ENCODE results near the gene EXOC2. TPM values are rescaled to one million over a fixed set of nuclear protein-coding genes. Genes with fewer than 3 reads are reported as not detected.

The EXOC2 gene
- total RNA-seq, 1 donor from 2014 or later = 28.5 TPM

DNA sequence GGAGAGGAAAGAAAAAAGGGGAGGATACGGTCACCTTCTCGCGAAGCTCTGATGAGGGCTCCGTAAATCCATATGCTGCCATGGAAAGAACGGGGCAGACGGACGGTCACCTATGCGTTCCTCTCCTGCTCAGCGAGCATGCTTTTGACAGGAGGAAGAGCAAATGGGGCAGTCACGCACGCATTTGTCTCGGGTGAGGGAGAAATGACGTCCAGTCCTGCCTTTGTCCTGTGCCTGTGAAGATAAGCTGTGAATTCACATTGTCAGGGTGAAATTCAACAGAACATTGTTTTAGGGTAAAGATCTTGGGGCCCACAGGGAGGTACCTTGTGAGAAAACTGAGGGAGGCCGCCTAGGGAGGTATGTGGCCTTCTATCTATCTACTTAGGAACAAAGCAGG, 217.6 kb downstream of the EXOC2 start:
- intact Hi-C loops (cut with DNase I) = no loop called here
- H3K4me1 ChIP-seq = no peaks in the 10 kb centered on the region
- no peaks in the 10 kb centered on the region for H3K36me3 ChIP-seq
- H3K27ac ChIP-seq = no peak overlapping the region
- TF ChIP-seq, protein P1, sequence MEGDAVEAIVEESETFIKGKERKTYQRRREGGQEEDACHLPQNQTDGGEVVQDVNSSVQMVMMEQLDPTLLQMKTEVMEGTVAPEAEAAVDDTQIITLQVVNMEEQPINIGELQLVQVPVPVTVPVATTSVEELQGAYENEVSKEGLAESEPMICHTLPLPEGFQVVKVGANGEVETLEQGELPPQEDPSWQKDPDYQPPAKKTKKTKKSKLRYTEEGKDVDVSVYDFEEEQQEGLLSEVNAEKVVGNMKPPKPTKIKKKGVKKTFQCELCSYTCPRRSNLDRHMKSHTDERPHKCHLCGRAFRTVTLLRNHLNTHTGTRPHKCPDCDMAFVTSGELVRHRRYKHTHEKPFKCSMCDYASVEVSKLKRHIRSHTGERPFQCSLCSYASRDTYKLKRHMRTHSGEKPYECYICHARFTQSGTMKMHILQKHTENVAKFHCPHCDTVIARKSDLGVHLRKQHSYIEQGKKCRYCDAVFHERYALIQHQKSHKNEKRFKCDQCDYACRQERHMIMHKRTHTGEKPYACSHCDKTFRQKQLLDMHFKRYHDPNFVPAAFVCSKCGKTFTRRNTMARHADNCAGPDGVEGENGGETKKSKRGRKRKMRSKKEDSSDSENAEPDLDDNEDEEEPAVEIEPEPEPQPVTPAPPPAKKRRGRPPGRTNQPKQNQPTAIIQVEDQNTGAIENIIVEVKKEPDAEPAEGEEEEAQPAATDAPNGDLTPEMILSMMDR (IDR thresholded peaks at IDR 0.05) = no peak
- ATAC-seq (no peak), DNase-seq (no peak)
- H3K4me3 ChIP-seq = no peak overlapping the region
- H3K27me3 ChIP-seq (ENCODE audit: low read depth) = no peaks in the 10 kb centered on the region
- no peaks in the 10 kb centered on the region for H3K9me3 ChIP-seq

DNA sequence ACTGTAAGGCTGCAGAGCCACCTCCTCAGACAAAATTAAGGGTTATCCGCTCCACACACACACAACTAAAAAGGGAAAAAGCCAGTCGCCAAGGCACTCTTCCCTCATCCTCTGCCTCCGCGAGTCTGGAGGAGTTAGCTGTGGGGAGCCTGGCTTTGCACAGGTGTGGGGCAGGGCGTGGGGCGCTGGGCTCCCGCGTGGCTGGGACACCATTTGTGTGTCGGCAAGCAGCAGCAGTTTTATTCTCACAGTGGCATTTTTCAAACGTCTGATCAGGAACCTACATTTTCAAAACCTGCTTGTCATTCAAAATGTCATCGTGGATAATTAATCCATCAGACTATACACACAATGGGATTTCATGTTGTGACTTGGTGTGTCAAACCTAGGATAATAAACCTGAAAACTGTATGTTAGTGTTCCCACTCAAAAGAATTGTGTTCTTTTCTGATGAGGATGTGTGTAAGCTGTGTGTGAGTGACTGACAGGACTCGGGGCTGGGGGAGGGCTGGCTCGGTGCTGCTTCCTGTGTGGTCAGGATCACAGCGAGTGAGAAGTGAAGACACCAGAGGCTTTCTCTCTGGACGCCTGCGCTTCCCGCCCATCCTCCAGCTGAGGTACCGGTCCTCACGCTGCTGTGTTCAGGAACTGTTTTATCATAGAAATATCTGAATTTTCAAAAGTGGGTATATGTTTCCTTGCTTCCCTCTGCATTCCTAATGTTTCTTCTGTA, 218.3 kb downstream of the EXOC2 start:
- no peaks in the 10 kb centered on the region for H3K9me3 ChIP-seq
- DNase-seq (no peak), ATAC-seq (peak; percentile 66 to 75)
- H3K36me3 ChIP-seq = no peaks in the 10 kb centered on the region
- TF ChIP-seq, protein P1 (IDR thresholded peaks at IDR 0.05) = no peak
- no peak overlapping the region for H3K27ac ChIP-seq
- H3K4me1 ChIP-seq = no peaks in the 10 kb centered on the region
- H3K27me3 ChIP-seq (ENCODE audit: low read depth) = no peaks in the 10 kb centered on the region
- no peak overlapping the region for H3K4me3 ChIP-seq
- intact Hi-C loops (cut with DNase I) = no loop called here

DNA sequence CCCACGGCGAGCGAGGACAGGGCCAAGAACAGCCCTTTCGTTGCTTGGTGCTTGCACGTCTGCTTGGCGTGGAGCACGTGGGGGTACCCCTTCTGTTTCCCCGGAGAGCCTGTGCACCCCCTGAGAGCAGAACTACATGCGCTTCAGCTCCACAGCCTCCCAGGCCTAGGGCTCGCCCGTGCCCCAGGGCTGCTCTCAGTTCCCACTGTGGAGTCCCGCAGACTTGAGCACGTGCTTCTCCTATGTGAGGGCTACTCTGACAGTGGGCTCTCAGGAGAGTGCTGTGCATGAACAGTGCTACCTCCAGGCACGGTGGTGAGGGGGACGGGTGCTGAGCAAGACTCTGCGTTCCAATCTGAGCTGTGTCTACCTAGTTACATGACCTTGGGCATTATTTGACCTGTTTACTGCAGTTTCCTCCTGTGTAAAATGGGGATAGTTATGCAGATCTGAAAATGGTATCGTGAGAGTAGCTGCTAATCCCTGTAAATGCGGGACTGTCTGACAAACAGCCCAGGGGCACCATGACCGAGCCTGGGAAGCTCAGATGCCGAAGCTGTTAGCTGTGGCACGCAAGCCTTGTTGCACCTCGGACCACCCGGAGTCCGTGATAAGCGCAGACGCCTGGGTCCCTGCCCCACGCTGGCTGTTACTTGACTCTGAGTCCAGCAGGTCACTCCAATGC, 219.0 kb downstream of the EXOC2 start:
- H3K4me3 ChIP-seq = no peak overlapping the region
- ATAC-seq (peak; percentile 42 to 51), DNase-seq (no peak)
- no peaks in the 10 kb centered on the region for H3K9me3 ChIP-seq
- intact Hi-C loops (cut with DNase I) = no loop called here
- H3K27ac ChIP-seq = no peak overlapping the region
- no peaks in the 10 kb centered on the region for H3K36me3 ChIP-seq
- no peaks in the 10 kb centered on the region for H3K4me1 ChIP-seq
- TF ChIP-seq, protein P1 (IDR thresholded peaks at IDR 0.05) = no peak
- H3K27me3 ChIP-seq (ENCODE audit: low read depth) = no peaks in the 10 kb centered on the region

DNA sequence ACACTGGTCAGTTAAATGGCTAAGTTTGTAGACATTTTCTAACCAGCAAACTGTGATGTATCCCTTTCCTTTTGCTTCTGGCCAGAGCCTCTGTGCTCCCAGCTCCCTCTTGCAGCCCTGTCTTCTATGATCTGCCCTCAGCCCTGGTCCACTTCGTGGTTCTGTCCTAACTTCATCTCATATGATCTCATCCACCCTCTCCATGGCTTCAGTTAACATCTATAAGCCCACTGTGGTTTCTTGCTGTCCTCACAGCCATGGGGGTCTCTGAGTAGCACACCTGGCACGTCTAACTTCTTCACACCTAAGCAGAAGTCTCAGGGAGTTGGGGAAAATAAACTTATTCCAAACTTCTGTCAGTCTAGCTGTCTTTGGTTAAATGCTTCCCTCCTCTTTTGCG, 219.6 kb downstream of the EXOC2 start:
- Histone ChIP-seq H3K27me3 (ENCODE audit: low read depth) (no peaks in the 10 kb centered on the region), H3K36me3 (no peaks in the 10 kb centered on the region), H3K4me1 (no peaks in the 10 kb centered on the region), H3K4me3 (no peak overlapping the region), H3K9me3 (no peaks in the 10 kb centered on the region), H3K27ac (no peak overlapping the region)
- TF ChIP-seq, protein P1 (IDR thresholded peaks at IDR 0.05) = no peak
- DNase-seq (no peak), ATAC-seq (no peak)
- intact Hi-C loops (cut with DNase I) = no loop called here

DNA sequence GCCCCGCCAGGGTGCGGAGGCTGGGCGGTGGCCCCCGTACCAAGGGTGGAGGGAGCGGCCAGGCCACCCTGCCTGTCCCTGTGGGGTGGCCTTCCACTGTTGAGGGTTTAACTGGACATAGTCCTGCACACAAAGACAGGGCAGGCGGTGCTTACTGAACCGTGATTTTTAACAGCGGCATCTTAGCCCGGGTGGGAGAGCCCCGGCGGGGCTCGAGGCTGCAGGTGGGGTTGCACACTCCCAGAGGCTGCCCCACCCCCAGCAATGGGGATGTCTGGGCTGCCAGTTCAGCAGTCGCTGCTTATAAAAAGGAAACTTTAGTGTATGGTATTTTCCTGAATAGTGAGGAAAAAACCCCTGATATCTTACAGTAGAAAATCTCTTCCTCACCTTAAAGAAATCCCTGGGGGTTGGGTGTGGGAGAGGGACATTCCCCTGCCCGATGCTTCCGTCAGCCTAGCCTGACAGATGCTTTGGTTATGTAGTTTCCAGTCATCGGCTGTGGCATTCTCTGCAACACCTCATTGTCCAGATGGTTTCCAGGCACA, 222.0 kb downstream of the EXOC2 start:
- Histone ChIP-seq H3K9me3 (no peaks in the 10 kb centered on the region), H3K4me1 (no peaks in the 10 kb centered on the region), H3K27me3 (ENCODE audit: low read depth) (peaks cover 4% of the 10 kb centered on the region), H3K36me3 (no peaks in the 10 kb centered on the region), H3K27ac (no peak overlapping the region), H3K4me3 (no peak overlapping the region)
- TF ChIP-seq, protein P1 (IDR thresholded peaks at IDR 0.05) = no peak
- ATAC-seq (no peak), DNase-seq (no peak)
- intact Hi-C loops (cut with DNase I) = no loop called here

All from lower lobe of right lung (tissue), 2 donors.